Lung (tissue), 12 donors: ENCODE data around the gene CDC42BPA. TPM values are rescaled to one million over a fixed set of nuclear protein-coding genes. Genes with fewer than 3 reads are reported as not detected.

ENCODE experiments used
- ATAC-seq: fragments of 200-7000 bp; cut with Tn5 transposase; one replicate; pipeline ENCODE4 v1.9.1; 2020; ENCODE audit warnings: moderate number of reproducible peaks; ENCODE audit not compliant: insufficient read depth, low FRiP score
- DNase-seq, 3 donors: peaks; one replicate each; pipeline ENCODE4 v3.0.0-alpha.2; 2013 to 2017
- H3K27ac ChIP-seq, 2 donors: one replicate each; pipeline ENCODE4 v1.5.1; 2013; ENCODE audit warnings: mild to moderate bottlenecking in 2 of 2, moderate library complexity in 2 of 2, control low read depth in 1 of 2, inconsistent platforms in 1 of 2, low read depth in 1 of 2, low read length in 1 of 2
- H3K27me3 ChIP-seq, 3 donors: one replicate each; pipeline ENCODE4 v1.5.1; 2013; ENCODE audit warnings: low read length in 2 of 3; ENCODE audit not compliant: control insufficient read depth in 3 of 3, insufficient read depth in 3 of 3
- H3K36me3 ChIP-seq, 4 donors: one replicate each; pipeline ENCODE4 v1.5.1; 2013; ENCODE audit warnings: low read length in 4 of 4, mild to moderate bottlenecking in 1 of 4, moderate library complexity in 1 of 4; ENCODE audit not compliant: control insufficient read depth in 4 of 4, insufficient read depth in 4 of 4
- H3K4me1 ChIP-seq, 5 donors: one replicate each; pipeline ENCODE4 v1.5.1; 2013; ENCODE audit warnings: low read length in 5 of 5, mild to moderate bottlenecking in 2 of 5, moderate library complexity in 1 of 5; ENCODE audit not compliant: control insufficient read depth in 5 of 5, insufficient read depth in 5 of 5
- H3K4me3 ChIP-seq: one replicate; pipeline ENCODE4 v1.5.1; 2013; ENCODE audit warnings: mild to moderate bottlenecking, control low read depth, moderate library complexity
- H3K9ac ChIP-seq, 2 donors: one replicate each; pipeline ENCODE4 v1.5.1; 2013; ENCODE audit warnings: low read length in 2 of 2, control low read depth in 1 of 2; ENCODE audit not compliant: insufficient read depth in 1 of 2
- H3K9me3 ChIP-seq, 4 donors: one replicate each; pipeline ENCODE4 v1.5.1; 2013; ENCODE audit warnings: low read length in 3 of 4, mild to moderate bottlenecking in 1 of 4, moderate library complexity in 1 of 4; ENCODE audit not compliant: control insufficient read depth in 4 of 4, insufficient read depth in 3 of 4
- WGBS, 2 donors: extraction: QIAGEN DNeasy Blood & Tissue Kit; methylation state at CpG; one replicate each; pipeline ENCODE4 v1.1.7; 2013; 5-methylcytosine and 5-hydroxymethylcytosine counted together
- polyA plus RNA-seq, 2 donors: library from polyadenylated mRNA; stranded (reverse); fragments of 200-250 nt; gene quantifications; one replicate each; pipeline ENCODE4 v1.2.1, GENCODE V29; 2013
- total RNA-seq, 2 donors: library from RNA; depleted of rRNA in 1 of 2; stranded (reverse); fragments of >200 nt in 1 of 2; gene quantifications; one replicate each; pipeline ENCODE4 v1.2.1, GENCODE V29; 2014 to 2021
- TF ChIP-seq, protein P1 (sequence below): IDR thresholded peaks from 2 replicates; pipeline ENCODE4 v1.5.1; 2012; ENCODE audit warnings: mild to moderate bottlenecking; ENCODE audit errors: control extremely low read depth, extremely low read depth
- donor health status: control.
- donor health status: control.
- donor health status: Bipolar disorder and iron deficiency.
- donor health status: healthy.
- donor health status: DM: yes; HTN: yes; CAD: no.

Gene CDC42BPA
- total and polyA plus RNA-seq, 4 donors: 6.4 to 97.4 (median 20.2) TPM

DNA sequence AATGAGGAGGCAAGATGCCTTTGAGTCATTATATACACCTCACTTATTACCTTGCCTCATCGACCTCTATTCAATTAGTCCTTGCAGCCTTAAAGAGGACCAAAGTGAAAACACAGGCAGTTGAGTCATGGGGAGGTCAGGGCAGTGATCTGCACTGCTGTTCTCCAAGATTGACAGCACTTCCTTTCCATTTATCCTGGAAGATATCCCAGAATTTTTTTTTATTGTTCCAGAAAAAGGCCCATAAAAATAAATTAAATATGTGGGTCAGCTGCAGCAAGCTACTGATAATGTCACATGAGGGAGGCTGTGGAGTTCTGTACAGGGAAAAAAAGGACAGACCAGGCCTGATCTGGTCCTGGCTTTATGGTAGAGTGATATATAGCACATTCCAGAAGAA, 33.2 kb upstream of the CDC42BPA start:
- Histone ChIP-seq H3K36me3 (no peaks in the 10 kb centered on the region), H3K27ac (peak overlapping the region in 1 of 2 donors; percentile 4), H3K9me3 (no peaks in the 10 kb centered on the region), H3K27me3 (no peaks in the 10 kb centered on the region), H3K4me1 (peaks cover 0 to 5% (median 0%) of the 10 kb centered on the region in 5 donors), H3K9ac (no peak overlapping the region), H3K4me3 (no peak overlapping the region)
- ATAC-seq (no peak), DNase-seq (peak in 2 of 3 donors; percentile 10 to 19)
- TF ChIP-seq, protein P1, sequence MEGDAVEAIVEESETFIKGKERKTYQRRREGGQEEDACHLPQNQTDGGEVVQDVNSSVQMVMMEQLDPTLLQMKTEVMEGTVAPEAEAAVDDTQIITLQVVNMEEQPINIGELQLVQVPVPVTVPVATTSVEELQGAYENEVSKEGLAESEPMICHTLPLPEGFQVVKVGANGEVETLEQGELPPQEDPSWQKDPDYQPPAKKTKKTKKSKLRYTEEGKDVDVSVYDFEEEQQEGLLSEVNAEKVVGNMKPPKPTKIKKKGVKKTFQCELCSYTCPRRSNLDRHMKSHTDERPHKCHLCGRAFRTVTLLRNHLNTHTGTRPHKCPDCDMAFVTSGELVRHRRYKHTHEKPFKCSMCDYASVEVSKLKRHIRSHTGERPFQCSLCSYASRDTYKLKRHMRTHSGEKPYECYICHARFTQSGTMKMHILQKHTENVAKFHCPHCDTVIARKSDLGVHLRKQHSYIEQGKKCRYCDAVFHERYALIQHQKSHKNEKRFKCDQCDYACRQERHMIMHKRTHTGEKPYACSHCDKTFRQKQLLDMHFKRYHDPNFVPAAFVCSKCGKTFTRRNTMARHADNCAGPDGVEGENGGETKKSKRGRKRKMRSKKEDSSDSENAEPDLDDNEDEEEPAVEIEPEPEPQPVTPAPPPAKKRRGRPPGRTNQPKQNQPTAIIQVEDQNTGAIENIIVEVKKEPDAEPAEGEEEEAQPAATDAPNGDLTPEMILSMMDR: no peak
- 0 to 51% methylated on average over 1 of the region's 1 CpG for WGBS, 2 donors

DNA sequence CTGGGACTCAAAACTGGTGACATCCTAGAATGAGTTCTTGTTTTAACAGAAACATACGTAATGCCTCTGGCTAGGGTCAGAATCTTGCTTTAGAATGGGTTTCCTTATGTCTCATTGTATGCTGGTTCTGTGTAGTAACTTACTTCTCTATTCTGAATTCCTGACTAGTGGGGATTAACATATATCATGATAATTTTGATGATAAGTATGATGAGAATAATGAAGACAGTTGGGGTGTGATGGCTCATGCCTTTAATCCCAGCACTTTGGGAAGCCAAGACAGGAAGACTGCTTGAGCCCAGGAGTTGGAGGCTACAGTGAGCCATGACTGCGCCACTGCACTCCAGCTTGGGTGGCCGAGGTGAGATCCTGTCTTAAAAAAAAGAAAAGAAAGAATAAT, 31.7 kb upstream of the CDC42BPA start:
- peaks cover 0 to 5% (median 0%) of the 10 kb centered on the region in 5 donors for H3K4me1 ChIP-seq
- H3K27me3 ChIP-seq: no peaks in the 10 kb centered on the region
- no peaks in the 10 kb centered on the region for H3K36me3 ChIP-seq
- no peak for ATAC-seq
- DNase-seq: no peak
- H3K4me3 ChIP-seq: no peak overlapping the region
- WGBS, 2 donors: 92 to 94% methylated on average over 3 of the region's 3 CpGs
- H3K9ac ChIP-seq: no peak overlapping the region
- H3K9me3 ChIP-seq: no peaks in the 10 kb centered on the region
- TF ChIP-seq, protein P1: no peak
- H3K27ac ChIP-seq: no peak overlapping the region

DNA sequence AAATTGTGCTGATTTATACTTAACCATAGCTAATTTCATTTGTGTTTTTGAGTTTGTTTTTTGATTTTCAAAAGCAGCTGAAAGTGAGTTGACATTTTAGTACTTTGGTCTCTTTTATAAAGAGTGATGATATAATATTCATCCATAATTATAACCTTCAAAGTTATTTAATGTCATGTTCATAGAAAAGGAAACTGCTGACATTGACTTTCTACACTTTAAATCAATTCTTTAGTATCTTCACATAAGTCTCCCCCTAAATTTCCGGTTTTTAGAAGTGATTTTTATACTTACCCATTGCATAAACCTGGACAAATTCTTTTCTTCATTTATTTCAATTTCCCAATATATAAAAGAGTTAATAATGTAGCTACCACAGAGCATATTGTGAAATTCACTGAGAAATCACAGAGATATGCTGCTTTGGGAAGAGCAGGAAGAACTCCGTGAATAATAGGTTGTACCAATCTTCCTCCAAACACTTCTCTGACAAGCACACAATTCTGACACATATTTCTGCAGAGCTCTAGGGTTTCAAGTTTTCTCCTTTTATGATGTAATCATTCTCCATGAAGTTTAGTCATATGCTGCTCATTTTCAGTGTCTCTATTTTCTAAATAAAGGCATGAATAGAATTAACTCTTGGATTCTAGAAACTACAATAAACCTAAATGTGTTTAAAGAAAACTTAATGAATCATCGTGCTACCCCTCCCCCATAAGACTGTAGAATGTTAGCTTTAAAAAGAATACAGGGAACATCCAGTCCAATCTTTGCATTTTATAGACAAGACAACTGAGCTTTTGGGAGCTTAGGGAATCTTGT, 25.6 kb upstream of the CDC42BPA start:
- TF ChIP-seq, protein P1: no peak
- H3K27ac ChIP-seq: no peak overlapping the region
- DNase-seq: peak in 2 of 3 donors; percentile 20 to 42
- no peak overlapping the region for H3K9ac ChIP-seq
- H3K4me3 ChIP-seq: no peak overlapping the region
- ATAC-seq: peak; percentile 72
- peaks cover 0 to 7% (median 2%) of the 10 kb centered on the region in 4 donors for H3K9me3 ChIP-seq
- H3K4me1 ChIP-seq: peaks cover 0 to 8% (median 0%) of the 10 kb centered on the region in 5 donors
- no peaks in the 10 kb centered on the region for H3K27me3 ChIP-seq
- 34 to 51% methylated on average over 3 of the region's 3 CpGs for WGBS, 2 donors
- no peaks in the 10 kb centered on the region for H3K36me3 ChIP-seq
